Large intestine (tissue), 3 donors: ENCODE results near the gene MT1M. TPM values are rescaled to one million over a fixed set of nuclear protein-coding genes. Genes with fewer than 3 reads are reported as not detected.

Experiments
- DNase-seq, 2 donors: peaks; one replicate each; pipeline versions ENCODE4 v3.0.0 to v3.0.0-alpha.2; 2013
- H3K27ac ChIP-seq: one replicate; pipeline ENCODE4 v1.5.1; 2013; ENCODE audit warnings: low read length
- H3K27me3 ChIP-seq: 2 replicates; pipeline ENCODE4 v1.6.1; 2013; ENCODE audit warnings: low read length; ENCODE audit not compliant: control insufficient read depth, insufficient read depth
- H3K36me3 ChIP-seq: 2 replicates; pipeline ENCODE4 v1.6.1; 2013; ENCODE audit warnings: low read length; ENCODE audit not compliant: control insufficient read depth, insufficient read depth
- H3K4me1 ChIP-seq: one replicate; pipeline ENCODE4 v1.6.1; 2013; ENCODE audit warnings: low read length; ENCODE audit not compliant: control insufficient read depth, insufficient read depth
- H3K4me3 ChIP-seq: one replicate; pipeline ENCODE4 v1.5.1; 2013; ENCODE audit warnings: low read length
- H3K9me3 ChIP-seq: one replicate; pipeline ENCODE4 v1.6.1; 2013; ENCODE audit warnings: mild to moderate bottlenecking, low read depth, low read length, moderate library complexity; ENCODE audit not compliant: control insufficient read depth
- WGBS: methylation state at CpG from one replicate; pipeline ENCODE4 v1.1.5; 2013; ENCODE audit warnings: low lambda C conversion rate; ENCODE audit not compliant: insufficient coverage; 5-methylcytosine and 5-hydroxymethylcytosine counted together
- polyA plus RNA-seq: library from polyadenylated mRNA; unstranded; fragments of 120-200 nt; gene quantifications from one replicate; pipeline ENCODE4 v1.2.1, GENCODE V29; 2013

The MT1M gene
- polyA plus RNA-seq, 1 donor = 2.5 TPM

GRCh38 chr16:56594292-56594619 is 38.2 kb upstream of the MT1M start:
- Histone ChIP-seq H3K27me3 (peaks cover 15% of the 10 kb centered on the region), H3K4me1 (peaks cover 12% of the 10 kb centered on the region), H3K36me3 (no peaks in the 10 kb centered on the region), H3K9me3 (no peaks in the 10 kb centered on the region), H3K4me3 (no peak overlapping the region), H3K27ac (no peak overlapping the region)
- DNase-seq = no peak
- no CpG with 5 or more reads among the region's 5 CpGs for WGBS

- no peak overlapping the region for H3K27ac ChIP-seq
- no CpG with 5 or more reads among the region's 8 CpGs for WGBS
- no peaks in the 10 kb centered on the region for H3K9me3 ChIP-seq
- no peak overlapping the region for H3K4me3 ChIP-seq
- no peaks in the 10 kb centered on the region for H3K4me1 ChIP-seq
- no peaks in the 10 kb centered on the region for H3K36me3 ChIP-seq
- DNase-seq = no peak
- peaks cover 12% of the 10 kb centered on the region for H3K27me3 ChIP-seq
Measured at GRCh38 chr16:56600398-56600999, 32.0 kb upstream of the MT1M start.

- H3K36me3 ChIP-seq = no peaks in the 10 kb centered on the region
- DNase-seq = no peak
- WGBS = no CpG with 5 or more reads among the region's 9 CpGs
- H3K9me3 ChIP-seq = no peaks in the 10 kb centered on the region
- H3K4me1 ChIP-seq = no peaks in the 10 kb centered on the region
- no peak overlapping the region for H3K27ac ChIP-seq
- no peak overlapping the region for H3K4me3 ChIP-seq
- peaks cover 12% of the 10 kb centered on the region for H3K27me3 ChIP-seq
Measured at GRCh38 chr16:56601325-56601724, 31.1 kb upstream of the MT1M start.

DNA sequence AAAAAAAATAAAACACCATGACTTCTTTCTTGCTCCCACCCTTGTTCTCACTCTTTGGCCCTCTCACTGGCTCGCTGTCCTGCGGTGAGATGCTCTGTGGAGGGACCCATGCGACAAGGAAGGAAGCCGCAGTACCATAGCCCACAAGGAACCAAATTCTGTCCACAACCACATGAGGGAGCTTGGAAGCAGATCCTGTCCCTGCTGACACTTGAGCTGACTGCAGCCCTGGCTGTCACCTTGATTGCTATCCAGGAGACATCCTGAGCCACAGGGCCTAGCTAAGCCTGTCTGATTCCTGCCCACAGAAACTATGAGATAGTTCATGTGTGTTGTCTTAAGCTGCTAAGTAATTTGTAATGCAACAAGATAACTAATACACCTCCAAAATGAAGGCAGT is 28.9 kb upstream of the MT1M start:
- Histone ChIP-seq H3K27ac (no peak overlapping the region), H3K4me1 (peaks cover 14% of the 10 kb centered on the region), H3K36me3 (no peaks in the 10 kb centered on the region), H3K9me3 (no peaks in the 10 kb centered on the region), H3K4me3 (no peak overlapping the region), H3K27me3 (peaks cover 12% of the 10 kb centered on the region)
- peak; percentile 52 to 62 for DNase-seq
- no CpG with 5 or more reads among the region's 4 CpGs for WGBS

DNA sequence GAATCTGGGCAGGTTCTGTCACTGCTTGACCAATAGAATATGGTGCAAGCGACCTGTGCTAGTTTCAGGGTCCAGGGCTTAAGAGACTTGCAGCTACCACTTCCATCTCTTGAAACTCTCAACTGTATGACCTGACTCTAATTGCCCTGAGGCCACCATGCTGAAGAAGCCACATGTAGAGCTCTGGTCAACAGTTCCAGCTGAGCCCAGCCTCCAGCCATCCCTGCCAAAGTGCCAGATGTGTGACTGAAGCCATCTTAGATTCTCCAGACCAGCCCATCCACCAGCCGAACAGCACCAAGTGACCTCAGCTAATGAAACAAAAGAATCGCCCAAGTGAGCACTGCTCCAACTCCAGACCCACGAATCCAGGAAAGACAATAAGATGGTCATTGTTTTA is 27.5 kb upstream of the MT1M start:
- H3K4me3 ChIP-seq = no peak overlapping the region
- H3K36me3 ChIP-seq = no peaks in the 10 kb centered on the region
- DNase-seq = no peak
- H3K27me3 ChIP-seq = peaks cover 12% of the 10 kb centered on the region
- H3K4me1 ChIP-seq = peaks cover 23% of the 10 kb centered on the region
- H3K27ac ChIP-seq = no peak overlapping the region
- no peaks in the 10 kb centered on the region for H3K9me3 ChIP-seq
- WGBS = no CpG with 5 or more reads among the region's 4 CpGs

DNA sequence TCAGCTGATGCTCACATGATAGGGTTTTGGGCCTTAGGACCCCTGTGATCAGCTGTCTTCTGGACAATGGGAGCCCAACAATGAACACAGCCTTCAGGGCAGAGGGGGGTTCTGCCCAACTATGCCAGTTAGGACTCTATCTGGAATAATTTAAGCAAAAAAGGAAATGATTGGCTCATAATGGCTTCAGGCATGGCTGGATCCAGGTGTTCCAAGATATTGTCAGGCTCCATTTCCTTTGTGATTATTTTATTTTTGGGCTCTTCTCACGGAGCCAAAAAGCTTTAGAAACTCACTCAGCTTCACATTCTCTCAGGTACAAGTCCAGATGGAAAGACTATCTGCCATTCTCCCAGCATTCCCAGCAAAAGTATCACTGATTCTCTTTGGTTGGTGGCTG is 27.0 kb upstream of the MT1M start:
- Histone ChIP-seq H3K27ac (no peak overlapping the region), H3K4me1 (peaks cover 28% of the 10 kb centered on the region), H3K27me3 (peaks cover 11% of the 10 kb centered on the region), H3K4me3 (no peak overlapping the region), H3K36me3 (no peaks in the 10 kb centered on the region), H3K9me3 (no peaks in the 10 kb centered on the region)
- 100% methylated on average over 1 of the region's 1 CpG for WGBS
- DNase-seq = no peak

GRCh38 chr16:56606071-56606475 is 26.4 kb upstream of the MT1M start:
- no peak for DNase-seq
- H3K4me3 ChIP-seq = no peak overlapping the region
- H3K9me3 ChIP-seq = no peaks in the 10 kb centered on the region
- WGBS = no CpG with 5 or more reads among the region's 3 CpGs
- no peaks in the 10 kb centered on the region for H3K36me3 ChIP-seq
- H3K27me3 ChIP-seq = peaks cover 8% of the 10 kb centered on the region
- H3K4me1 ChIP-seq = peaks cover 28% of the 10 kb centered on the region
- H3K27ac ChIP-seq = peak overlapping the region; percentile 80

- H3K4me3 ChIP-seq = no peak overlapping the region
- no peaks in the 10 kb centered on the region for H3K36me3 ChIP-seq
- H3K9me3 ChIP-seq = no peaks in the 10 kb centered on the region
- H3K4me1 ChIP-seq = peaks cover 28% of the 10 kb centered on the region
- H3K27me3 ChIP-seq = peaks cover 5% of the 10 kb centered on the region
- peak overlapping the region; percentile 80 for H3K27ac ChIP-seq
- 83% methylated on average over 1 of the region's 8 CpGs for WGBS
- DNase-seq = peak in 1 of 2 donors; percentile 36
Measured at GRCh38 chr16:56606476-56607108, 25.9 kb upstream of the MT1M start.

DNA sequence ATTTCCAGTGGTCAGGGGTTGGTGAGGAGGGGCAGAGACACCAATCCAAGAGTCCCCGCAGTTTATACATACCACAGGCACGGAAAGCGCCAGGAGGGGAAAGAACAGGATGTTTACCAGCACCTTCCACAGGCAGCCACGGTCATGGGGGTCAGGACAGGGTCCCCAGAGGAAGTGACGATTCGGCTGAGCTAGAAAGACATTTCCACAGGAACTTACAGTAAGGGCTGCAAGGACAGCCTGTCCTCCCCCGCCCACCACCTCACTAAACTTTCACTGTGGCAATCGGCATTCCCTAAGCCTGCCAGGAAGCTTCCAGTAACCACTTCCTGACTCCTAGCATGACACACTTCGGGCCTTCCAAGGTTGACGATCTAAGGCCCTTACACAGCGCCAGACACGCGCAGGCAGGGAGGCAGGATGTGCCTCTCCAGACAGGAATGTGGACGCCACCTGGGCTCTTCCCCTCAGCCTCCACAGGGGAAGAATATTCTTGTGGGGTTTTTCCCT is 25.3 kb upstream of the MT1M start:
- WGBS = no CpG with 5 or more reads among the region's 14 CpGs
- Histone ChIP-seq H3K27ac (peak overlapping the region; percentile 80), H3K9me3 (no peaks in the 10 kb centered on the region), H3K4me3 (no peak overlapping the region), H3K4me1 (peaks cover 28% of the 10 kb centered on the region), H3K27me3 (no peaks in the 10 kb centered on the region), H3K36me3 (no peaks in the 10 kb centered on the region)
- DNase-seq = peak; percentile 54 to 68

GRCh38 chr16:56607675-56608042 is 24.8 kb upstream of the MT1M start:
- Histone ChIP-seq H3K9me3 (no peaks in the 10 kb centered on the region), H3K36me3 (no peaks in the 10 kb centered on the region), H3K27me3 (no peaks in the 10 kb centered on the region), H3K4me3 (peak overlapping the region; percentile 80), H3K27ac (peak overlapping the region; percentile 80), H3K4me1 (peaks cover 28% of the 10 kb centered on the region)
- no CpG with 5 or more reads among the region's 2 CpGs for WGBS
- peak in 1 of 2 donors; percentile 14 for DNase-seq
